PC-9 (cell line): ENCODE measurements around the gene SERTAD3.

ENCODE experiments used
- CTCF ChIP-seq: fragments of 200-600 bp; sonication (generic); conservative IDR thresholded peaks from 2 replicates; pipeline ENCODE4 v1.6.1; 2017; ENCODE audit warnings: mixed run types, antibody characterized with exemption, mild to moderate bottlenecking, moderate library complexity
- EZH2 ChIP-seq: fragments of 200-600 bp; sonication (generic); IDR thresholded peaks from 2 replicates; pipeline ENCODE4 v1.8.0; 2017; ENCODE audit warnings: antibody characterized with exemption, low read depth

- TF ChIP-seq CTCF (no peak), EZH2 (no peak)
Measured at GRCh38 chr19:40393894-40394815, 50.0 kb downstream of the SERTAD3 start.
